SK-N-SH (cell line): ENCODE data around the gene SCYL1. TPM values are rescaled to one million over a fixed set of nuclear protein-coding genes. Genes with fewer than 3 reads are reported as not detected.

ENCODE experiments used
- CTCF ChIA-PET: fragments of 300-600, 350-600 bp; formaldehyde crosslinking; extraction: SDS; loops from one replicate; lab custom pipeline; 2021; lab: Yijun Ruan, JAX
- POLR2A ChIA-PET: fragments of 350-600 bp; sonication (Branson Sonifier 250); formaldehyde crosslinking; extraction: SDS; loops from one replicate; lab custom pipeline; 2020; ENCODE audit warnings: antibody characterized with exemption, inconsistent platforms; lab: Yijun Ruan, JAX
- DNase-seq: peaks from one replicate; pipeline ENCODE4 v3.0.0; 2012
- H2AFZ ChIP-seq: fragments of 200-600 bp; sonication (generic); 2 replicates; pipeline ENCODE4 v1.8.1; 2016; ENCODE audit warnings: antibody characterized with exemption, mild to moderate bottlenecking, low read depth
- H3F3A ChIP-seq: fragments of 200-600 bp; sonication (generic); replicated peaks from 2 replicates; pipeline ENCODE3; 2016; ENCODE audit warnings: antibody characterized with exemption, mild to moderate bottlenecking; ENCODE audit not compliant: insufficient read depth
- H3K27ac ChIP-seq, 2 experiments: fragments of 200-500 bp in 1 of 2; fragments of 200-600 bp in 1 of 2; sonication (Bioruptor generic) in 1 of 2; sonication (generic), shearing (Covaris generic) in 1 of 2; 2 replicates each; pipeline versions ENCODE4 v1.5.1 to v1.6.1; 2014 to 2016; ENCODE audit warnings: low read depth in 2 of 2, inconsistent platforms in 1 of 2, low read length in 1 of 2, mild to moderate bottlenecking in 1 of 2, mixed read lengths in 1 of 2
- H3K27me3 ChIP-seq: fragments of 200-600 bp; sonication (generic), shearing (Covaris generic); 2 replicates; pipeline ENCODE4 v1.6.1; 2016; ENCODE audit warnings: mixed run types; ENCODE audit not compliant: insufficient read depth
- H3K36me3 ChIP-seq, 2 experiments: fragments of 200-500 bp in 1 of 2; fragments of 200-600 bp in 1 of 2; sonication (Bioruptor generic) in 1 of 2; sonication (generic) in 1 of 2; replicated peaks in 1 of 2; 2 replicates each; pipeline versions ENCODE3 to v1.5.1; 2014 to 2016; ENCODE audit warnings: low read length in 1 of 2, mild to moderate bottlenecking in 1 of 2; ENCODE audit not compliant: insufficient read depth in 2 of 2, control insufficient read depth in 1 of 2
- H3K4me1 ChIP-seq, 2 experiments: fragments of 200-500 bp in 1 of 2; fragments of 200-600 bp in 1 of 2; sonication (Bioruptor generic) in 1 of 2; sonication (generic), shearing (Covaris generic) in 1 of 2; 2 replicates each; pipeline versions ENCODE4 v1.5.1 to v1.6.1; 2014 to 2016; ENCODE audit warnings: low read depth in 1 of 2, low read length in 1 of 2, mixed run types in 1 of 2; ENCODE audit not compliant: insufficient read depth in 2 of 2, control insufficient read depth in 1 of 2
- H3K4me2 ChIP-seq: fragments of 200-600 bp; sonication (generic), shearing (Covaris generic); 2 replicates; pipeline ENCODE4 v1.6.1; 2017; ENCODE audit warnings: mixed run types
- H3K4me3 ChIP-seq, 2 experiments: fragments of 200-500 bp in 1 of 2; fragments of 200-600 bp in 1 of 2; sonication (Bioruptor generic) in 1 of 2; sonication (generic), shearing (Covaris generic) in 1 of 2; 2 replicates each; pipeline versions ENCODE4 v1.5.1 to v1.8.1; 2014 to 2016; ENCODE audit warnings: low read depth in 2 of 2, inconsistent platforms in 1 of 2, low read length in 1 of 2, mild to moderate bottlenecking in 1 of 2, mixed read lengths in 1 of 2, moderate library complexity in 1 of 2
- H3K79me2 ChIP-seq: fragments of 200-600 bp; sonication (generic); 2 replicates; pipeline ENCODE4 v1.8.1; 2017; ENCODE audit warnings: mild to moderate bottlenecking; ENCODE audit not compliant: insufficient read depth
- H3K9ac ChIP-seq: fragments of 200-600 bp; sonication (generic); 2 replicates; pipeline ENCODE4 v1.6.1; 2017; ENCODE audit warnings: mixed run types
- H3K9me2 ChIP-seq: fragments of 200-600 bp; sonication (generic); 2 replicates; pipeline ENCODE4 v1.6.1; 2017; ENCODE audit warnings: mixed run types
- H3K9me3 ChIP-seq: fragments of 200-600 bp; sonication (generic); 2 replicates; pipeline ENCODE4 v1.6.1; 2017; ENCODE audit warnings: mixed run types, mild to moderate bottlenecking, moderate library complexity
- H4K20me1 ChIP-seq: fragments of 200-600 bp; sonication (generic); 2 replicates; pipeline ENCODE4 v1.6.1; 2017; ENCODE audit warnings: mild to moderate bottlenecking, mixed run types; ENCODE audit not compliant: insufficient read depth
- CHD2 ChIP-seq: fragments of 150-350 bp; IDR thresholded peaks from 2 replicates; pipeline ENCODE4 v1.6.1; 2018; ENCODE audit warnings: low read length; ENCODE audit not compliant: partially characterized antibody
- EP300 ChIP-seq, 2 experiments: IDR thresholded peaks; 2 replicates each; pipeline versions ENCODE4 v1.4.0 to v1.6.1; 2012; ENCODE audit warnings: borderline replicate concordance in 1 of 2, low read depth in 1 of 2, low read length in 1 of 2
- FOXJ3 ChIP-seq: sonication (generic); formaldehyde crosslinking; IDR thresholded peaks from 2 replicates; pipeline ENCODE4 v1.5.1; 2020; ENCODE audit warnings: mild to moderate bottlenecking, missing genetic modification reagents
- FOXM1 ChIP-seq: IDR thresholded peaks from 2 replicates; pipeline ENCODE4 v1.4.0; 2012; ENCODE audit warnings: low read depth, mild to moderate bottlenecking
- NFIC ChIP-seq: IDR thresholded peaks from 2 replicates; pipeline ENCODE4 v1.4.0; 2012; ENCODE audit warnings: borderline replicate concordance
- POLR2AphosphoS5 ChIP-seq: IDR thresholded peaks from 2 replicates; pipeline ENCODE4 v1.6.1; 2012; ENCODE audit warnings: low read depth, low read length
- REST ChIP-seq: IDR thresholded peaks from 2 replicates; pipeline ENCODE4 v1.6.1; 2012; ENCODE audit warnings: mild to moderate bottlenecking, low read depth, low read length, moderate library complexity
- SIN3A ChIP-seq: IDR thresholded peaks from 2 replicates; pipeline ENCODE4 v1.6.1; 2012; ENCODE audit warnings: low read depth, mild to moderate bottlenecking, low read length, moderate library complexity, borderline replicate concordance
- SMC3 ChIP-seq: IDR thresholded peaks from 2 replicates; pipeline ENCODE4 v1.6.1; 2012; ENCODE audit warnings: low read depth, low read length, improper control_type of control experiment
- TAF1 ChIP-seq: IDR thresholded peaks from 2 replicates; pipeline ENCODE4 v1.6.1; 2012; ENCODE audit warnings: low read depth, mild to moderate bottlenecking, low read length, moderate library complexity, borderline replicate concordance
- TCF12 ChIP-seq: IDR thresholded peaks from 2 replicates; pipeline ENCODE4 v1.4.0; 2012
- YY1 ChIP-seq: IDR thresholded peaks from 2 replicates; pipeline ENCODE4 v1.4.0; 2012; ENCODE audit warnings: low read depth, mild to moderate bottlenecking
- WGBS: methylation state at CpG from one replicate; pipeline ENCODE4 v1.1.6; 2017; ENCODE audit warnings: low lambda C conversion rate; 5-methylcytosine and 5-hydroxymethylcytosine counted together
- polyA plus RNA-seq, 3 experiments: library from polyadenylated mRNA; depleted of rRNA; stranded (reverse); fragments of >200 nt; gene quantifications; 2 replicates each; pipeline ENCODE4 v1.2.3, GENCODE V29; 2012
- TF ChIP-seq, protein P1 (sequence below): IDR thresholded peaks from 2 replicates; pipeline ENCODE4 v1.4.0; 2012; ENCODE audit warnings: low read depth, borderline replicate concordance

Gene SCYL1
- polyA plus RNA-seq, 1 of the 3 experiments (the other 2 are of a cell fraction), result 79.9 TPM

- TF ChIP-seq REST, result peak; percentile 81
- peak; percentile 92 to 95 for TF ChIP-seq EP300 (IDR thresholded peaks at IDR 0.05; ENCODE audit: borderline replicate concordance in 1 of 2, low read depth in 1 of 2, low read length in 1 of 2)
- peak; percentile 66; the same call in 1 of the 2 replicates for TF ChIP-seq FOXJ3 (CRISPR knock-in tag)
- peak; percentile 45; the same call in 1 of the 2 replicates for TF ChIP-seq NFIC
- peak; percentile 78 for TF ChIP-seq TCF12
- peak; percentile 98 for TF ChIP-seq TAF1
- TF ChIP-seq, protein P1, sequence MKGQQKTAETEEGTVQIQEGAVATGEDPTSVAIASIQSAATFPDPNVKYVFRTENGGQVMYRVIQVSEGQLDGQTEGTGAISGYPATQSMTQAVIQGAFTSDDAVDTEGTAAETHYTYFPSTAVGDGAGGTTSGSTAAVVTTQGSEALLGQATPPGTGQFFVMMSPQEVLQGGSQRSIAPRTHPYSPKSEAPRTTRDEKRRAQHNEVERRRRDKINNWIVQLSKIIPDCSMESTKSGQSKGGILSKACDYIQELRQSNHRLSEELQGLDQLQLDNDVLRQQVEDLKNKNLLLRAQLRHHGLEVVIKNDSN, result no peak
- TF ChIP-seq SMC3, result peak; percentile 31
- peak; percentile 89; the same call in 1 of the 2 replicates for TF ChIP-seq FOXM1
Measured at GRCh38 chr11:65497141-65498041, 27.5 kb upstream of the SCYL1 start (continued).

DNA sequence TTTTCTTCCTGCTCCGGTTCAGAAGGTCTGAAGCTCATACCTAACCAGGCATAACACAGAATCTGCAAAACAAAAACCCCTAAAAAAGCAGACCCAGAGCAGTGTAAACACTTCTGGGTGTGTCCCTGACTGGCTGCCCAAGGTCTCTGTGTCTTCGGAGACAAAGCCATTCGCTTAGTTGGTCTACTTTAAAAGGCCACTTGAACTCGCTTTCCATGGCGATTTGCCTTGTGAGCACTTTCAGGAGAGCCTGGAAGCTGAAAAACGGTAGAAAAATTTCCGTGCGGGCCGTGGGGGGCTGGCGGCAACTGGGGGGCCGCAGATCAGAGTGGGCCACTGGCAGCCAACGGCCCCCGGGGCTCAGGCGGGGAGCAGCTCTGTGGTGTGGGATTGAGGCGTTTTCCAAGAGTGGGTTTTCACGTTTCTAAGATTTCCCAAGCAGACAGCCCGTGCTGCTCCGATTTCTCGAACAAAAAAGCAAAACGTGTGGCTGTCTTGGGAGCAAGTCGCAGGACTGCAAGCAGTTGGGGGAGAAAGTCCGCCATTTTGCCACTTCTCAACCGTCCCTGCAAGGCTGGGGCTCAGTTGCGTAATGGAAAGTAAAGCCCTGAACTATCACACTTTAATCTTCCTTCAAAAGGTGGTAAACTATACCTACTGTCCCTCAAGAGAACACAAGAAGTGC lies 26.7 kb upstream of the SCYL1 start:
- peaks cover 31 to 41% of the 10 kb centered on the region in 2 experiments for H3K36me3 ChIP-seq

More for the DNA sequence above, 26.7 kb upstream of the SCYL1 start:
- Histone ChIP-seq H3K4me3 (peak overlapping the region; percentile 84 to 87), H3K79me2 (peaks cover 92% of the 10 kb centered on the region), H3K9me2 (no peaks in the 10 kb centered on the region)
- WGBS, result 2% methylated on average over 24 of the region's 24 CpGs
- TF ChIP-seq REST (0 out of 2 replicates have a peak, but pooled peaks have one; percentile 3), YY1 (peak; percentile 83), POLR2AphosphoS5 (no peak; the same call in 1 of the 2 replicates), FOXJ3 (CRISPR knock-in tag) (no peak), CHD2 (no peak), SIN3A (peak; percentile 21; the same call in 1 of the 2 replicates)
- TF ChIP-seq, all 33 proteins: peak for 3
- Histone ChIP-seq H3K9ac (peak overlapping the region; percentile 100), H3K4me2 (peak overlapping the region; percentile 96), H3K27ac (peak overlapping the region; percentile 99 to 100), H3K4me1 (peaks cover 24 to 28% of the 10 kb centered on the region in 2 experiments), H3F3A (peaks cover 78% of the 10 kb centered on the region), H3K27me3 (no peaks in the 10 kb centered on the region), H3K9me3 (no peaks in the 10 kb centered on the region), H2AFZ (no peak overlapping the region), H4K20me1 (peaks cover 42% of the 10 kb centered on the region)
- DNase-seq, result no peak
- ChIA-PET CTCF (interaction anchor here (0.7 to 5.9 kb wide), 16 partner anchors 10 to 183 kb away, joined by 3 to 78 read pairs (median 4); partner anchors contain the start of genes FRMD8 and NEAT1), POLR2A (interaction anchor here (0.9 to 26.8 kb wide), 20 partner anchors 9 to 374 kb away, joined by 3 to 1027 read pairs (median 6); partner anchors contain the start of genes DPF2, FAM89B, NEAT1 and PCNX3)
